ENCODE data around the gene FILIP1L.

- no peak for TF ChIP-seq CTCF (IDR thresholded peaks at IDR 0.05)
- no peak for TF ChIP-seq POLR2A (IDR thresholded peaks at IDR 0.05)
Observed at GRCh38 chr3:100022506-100022905, 91.8 kb downstream of the FILIP1L start.

All from adrenal gland (tissue), 5 donors.